ENCODE measurements around the gene PRCC.

- TF ChIP-seq CTCF (IDR thresholded peaks at IDR 0.05) = peak in 1 of 6 experiments; percentile 3
- TF ChIP-seq POLR2A (IDR thresholded peaks at IDR 0.05) = no peak
Measured at GRCh38 chr1:156749419-156750118, 17.8 kb upstream of the PRCC start.

Measured in adrenal gland (tissue), 5 donors.